Testis (tissue), 2 donors: Measurements from ENCODE around the gene SLIT3.

Source experiments
- POLR2A ChIP-seq: fragments of 450-650 bp; IDR thresholded peaks from one replicate; pipeline ENCODE4 v1.6.1; 2017; ENCODE audit warnings: antibody characterized with exemption, mild to moderate bottlenecking, moderate library complexity
- TF ChIP-seq, protein P1 (sequence below), 3 experiments: fragments of 450-650 bp in 2 of 3; fragments of 200-600 bp in 1 of 3; sonication (generic) in 1 of 3; IDR thresholded peaks; one replicate each; pipeline ENCODE4 v1.5.1; 2016 to 2019; ENCODE audit warnings: antibody characterized with exemption in 3 of 3, mild to moderate bottlenecking in 2 of 3, moderate library complexity in 1 of 3

DNA sequence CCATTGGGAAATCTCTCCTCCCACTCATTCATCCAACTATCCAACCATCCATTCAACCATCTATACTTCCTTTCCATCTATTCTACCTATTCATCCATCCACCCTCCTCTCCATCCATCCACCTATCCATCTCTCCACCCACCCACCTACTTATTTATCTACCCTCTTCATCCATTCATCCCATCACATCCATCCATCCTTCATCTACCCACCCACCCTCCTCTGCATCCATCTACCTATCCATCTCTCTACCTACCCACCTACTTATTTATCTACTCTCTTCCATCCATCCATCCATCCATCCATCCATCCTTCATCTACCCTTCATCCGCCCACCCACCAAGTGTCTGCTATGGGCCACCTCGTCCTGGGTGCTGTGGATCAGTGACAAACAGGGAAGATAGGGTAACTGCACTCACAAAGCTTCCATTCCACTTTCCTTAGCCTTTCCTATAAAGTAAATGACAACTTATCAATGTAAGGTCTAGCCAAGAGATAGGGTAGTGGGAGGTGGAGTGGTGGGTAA lies 625.0 kb downstream of the SLIT3 start:
- TF ChIP-seq, protein P1, sequence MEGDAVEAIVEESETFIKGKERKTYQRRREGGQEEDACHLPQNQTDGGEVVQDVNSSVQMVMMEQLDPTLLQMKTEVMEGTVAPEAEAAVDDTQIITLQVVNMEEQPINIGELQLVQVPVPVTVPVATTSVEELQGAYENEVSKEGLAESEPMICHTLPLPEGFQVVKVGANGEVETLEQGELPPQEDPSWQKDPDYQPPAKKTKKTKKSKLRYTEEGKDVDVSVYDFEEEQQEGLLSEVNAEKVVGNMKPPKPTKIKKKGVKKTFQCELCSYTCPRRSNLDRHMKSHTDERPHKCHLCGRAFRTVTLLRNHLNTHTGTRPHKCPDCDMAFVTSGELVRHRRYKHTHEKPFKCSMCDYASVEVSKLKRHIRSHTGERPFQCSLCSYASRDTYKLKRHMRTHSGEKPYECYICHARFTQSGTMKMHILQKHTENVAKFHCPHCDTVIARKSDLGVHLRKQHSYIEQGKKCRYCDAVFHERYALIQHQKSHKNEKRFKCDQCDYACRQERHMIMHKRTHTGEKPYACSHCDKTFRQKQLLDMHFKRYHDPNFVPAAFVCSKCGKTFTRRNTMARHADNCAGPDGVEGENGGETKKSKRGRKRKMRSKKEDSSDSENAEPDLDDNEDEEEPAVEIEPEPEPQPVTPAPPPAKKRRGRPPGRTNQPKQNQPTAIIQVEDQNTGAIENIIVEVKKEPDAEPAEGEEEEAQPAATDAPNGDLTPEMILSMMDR (IDR thresholded peaks at IDR 0.05): no peak
- TF ChIP-seq POLR2A: no peak
